ENCODE measurements around the gene GAB2. TPM values are rescaled to one million over a fixed set of nuclear protein-coding genes. Genes with fewer than 3 reads are reported as not detected.

The GAB2 gene
- total and polyA plus RNA-seq, 10 of the 15 experiments (the other 5 are each of a cell fraction or from before 2014, with no cell fraction given): 0.69 to 12.6 (median 3.8) TPM

- ATAC-seq (peak; percentile 62), DNase-seq (ENCODE audit: low read depth, low spot score) (peak; percentile 25), FAIRE-seq (peak; percentile 52)
- H3K9ac ChIP-seq (ENCODE audit: control insufficient read depth, insufficient read depth, low read length): peak overlapping the region; percentile 45
- peaks cover 29% of the 10 kb centered on the region for H3K4me1 ChIP-seq (ENCODE audit: control insufficient read depth, insufficient read depth, low read length)
- H3K4me2 ChIP-seq (ENCODE audit: control insufficient read depth, insufficient read depth): peak overlapping the region; percentile 87
- in situ Hi-C loops (cut with MboI): no loop called here
- CTCF ChIA-PET: interaction anchor here (0.6 to 2.0 kb wide), 4 partner anchors 10 to 214 kb away, joined by 3 to 8 read pairs (median 6); no protein-coding TSS in a partner anchor
- intact Hi-C loops (cut with micrococcal nuclease; ENCODE audit: unreplicated experiment): no loop called here
- peak overlapping the region; percentile 29 for H2AFZ ChIP-seq (ENCODE audit: control insufficient read depth, low read depth, low read length)
- 28% methylated on average over 6 of the region's 6 CpGs for WGBS (ENCODE audit: insufficient coverage, insufficient replicate concordance, low lambda C conversion rate, missing lambda C conversion rate)
- H4K20me1 ChIP-seq (ENCODE audit: control insufficient read depth, insufficient read depth): no peaks in the 10 kb centered on the region
- no peaks in the 10 kb centered on the region for H3K9me3 ChIP-seq (replicated peaks; ENCODE audit: control insufficient read depth, insufficient read depth, low read length)
- H3K27ac ChIP-seq (ENCODE audit: control insufficient read depth, insufficient read depth): peak overlapping the region; percentile 71
- no peaks in the 10 kb centered on the region for H3K27me3 ChIP-seq (replicated peaks in 1 of 2; ENCODE audit: control insufficient read depth in 2 of 2, insufficient read depth in 2 of 2, low read length in 1 of 2)
- SMC1A ChIA-PET (ENCODE audit: uncharacterized antibody, unreplicated experiment): interaction anchor here (0.7 to 1.7 kb wide), 2 partner anchors 15 to 41 kb away, joined by 3 to 4 read pairs; no protein-coding TSS in a partner anchor
- POLR2A ChIA-PET: interaction anchor here (0.6 kb wide), 1 partner anchor 8 kb away, joined by 5 read pairs; no protein-coding TSS in a partner anchor
- BruUV-seq (replicated peaks): no TSS peak
- no peaks in the 10 kb centered on the region for H3K79me2 ChIP-seq (ENCODE audit: control insufficient read depth, insufficient read depth, low read length)
- no peaks in the 10 kb centered on the region for H3K36me3 ChIP-seq (ENCODE audit: control insufficient read depth in 2 of 2, insufficient read depth in 2 of 2, low read length in 1 of 2)
- TF ChIP-seq SPI1 (IDR thresholded peaks at IDR 0.05; ENCODE audit: borderline replicate concordance, insufficient read depth, low read depth, low read length) (peak; percentile 89), CHD2 (IDR thresholded peaks at IDR 0.05; ENCODE audit: borderline replicate concordance, low read depth, low read length) (no peak), NFIC (IDR thresholded peaks at IDR 0.05; ENCODE audit: low read depth, low read length) (peak; percentile 50), ETV6 (conservative IDR thresholded peaks at IDR 0.05 in 1 of 2, IDR thresholded peaks at IDR 0.05 in 1 of 2; ENCODE audit: borderline replicate concordance in 1 of 2, low read depth in 1 of 2) (no peak), HDAC2 (IDR thresholded peaks at IDR 0.05) (no peak), BRCA1 (IDR thresholded peaks at IDR 0.05; ENCODE audit: low read depth, low read length) (no peak)
- peak overlapping the region; percentile 28 for H3K4me3 ChIP-seq
- RAD21 ChIA-PET (ENCODE audit: unreplicated experiment): interaction anchor here (1.7 kb wide), 1 partner anchor 48 kb away, joined by 4 read pairs; no protein-coding TSS in a partner anchor
Measured at GRCh38 chr11:78350091-78350645, 67.5 kb downstream of the GAB2 start.

- Histone ChIP-seq H2AFZ (ENCODE audit: control insufficient read depth, low read depth, low read length) (peak overlapping the region; percentile 29; the same call in 1 of the 2 replicates), H3K9me3 (replicated peaks; ENCODE audit: control insufficient read depth, insufficient read depth, low read length) (no peaks in the 10 kb centered on the region), H3K27ac (ENCODE audit: control insufficient read depth, insufficient read depth) (peak overlapping the region; percentile 71), H3K4me3 (peak overlapping the region; percentile 28), H3K79me2 (ENCODE audit: control insufficient read depth, insufficient read depth, low read length) (no peaks in the 10 kb centered on the region), H3K36me3 (ENCODE audit: control insufficient read depth in 2 of 2, insufficient read depth in 2 of 2, low read length in 1 of 2) (no peaks in the 10 kb centered on the region), H3K9ac (ENCODE audit: control insufficient read depth, insufficient read depth, low read length) (peak overlapping the region; percentile 45), H4K20me1 (ENCODE audit: control insufficient read depth, insufficient read depth) (no peaks in the 10 kb centered on the region), H3K4me1 (ENCODE audit: control insufficient read depth, insufficient read depth, low read length) (peaks cover 24% of the 10 kb centered on the region), H3K27me3 (replicated peaks in 1 of 2; ENCODE audit: control insufficient read depth in 2 of 2, insufficient read depth in 2 of 2, low read length in 1 of 2) (no peaks in the 10 kb centered on the region), H3K4me2 (ENCODE audit: control insufficient read depth, insufficient read depth) (peak overlapping the region; percentile 87)
- BruUV-seq (replicated peaks): no TSS peak
- FAIRE-seq: no peak
- in situ Hi-C loops (cut with MboI) (no loop called here), intact Hi-C loops (cut with micrococcal nuclease; ENCODE audit: unreplicated experiment) (no loop called here)
- WGBS (ENCODE audit: insufficient coverage, insufficient replicate concordance, low lambda C conversion rate, missing lambda C conversion rate): 56% methylated on average over 3 of the region's 3 CpGs
- TF ChIP-seq E4F1 (IDR thresholded peaks at IDR 0.05; ENCODE audit: borderline replicate concordance, partially characterized antibody) (no peak), TBL1XR1 (IDR thresholded peaks at IDR 0.05; ENCODE audit: low read depth, low read length) (no peak), EED (IDR thresholded peaks at IDR 0.05; ENCODE audit: low read depth) (no peak), BCL11A (IDR thresholded peaks at IDR 0.05; ENCODE audit: low read depth, low read length) (no peak), SRF (IDR thresholded peaks at IDR 0.05; ENCODE audit: low read depth in 2 of 2, low read length in 2 of 2) (no peak), SP1 (IDR thresholded peaks at IDR 0.05; ENCODE audit: low read depth, low read length) (no peak), ESRRA (IDR thresholded peaks at IDR 0.05; ENCODE audit: low read length) (no peak), YBX1 (IDR thresholded peaks at IDR 0.05) (no peak), POLR2A (IDR thresholded peaks at IDR 0.05; ENCODE audit: low read depth, low read length) (no peak)
- ChIA-PET RAD21 (ENCODE audit: unreplicated experiment) (interaction anchor here (1.7 kb wide), 1 partner anchor 47 kb away, joined by 4 read pairs; no protein-coding TSS in a partner anchor), CTCF (interaction anchor here (1.1 to 2.0 kb wide), 2 partner anchors 10 to 39 kb away, joined by 3 to 8 read pairs; no protein-coding TSS in a partner anchor), SMC1A (ENCODE audit: uncharacterized antibody, unreplicated experiment) (no interaction called here), POLR2A (no interaction called here)
- no peak for ATAC-seq
- no peak for DNase-seq (ENCODE audit: low read depth, low spot score)
Measured at GRCh38 chr11:78349624-78350023, 68.0 kb downstream of the GAB2 start.
